Keratinocyte (primary cell): ENCODE results near the gene SPDYE4.

ENCODE experiments used
- EZH2 ChIP-seq: IDR thresholded peaks from one replicate; pipeline ENCODE4 v1.6.1; 2012; ENCODE audit warnings: inconsistent platforms, mild to moderate bottlenecking, low read length, moderate library complexity
- TF ChIP-seq, protein P1 (sequence below), 3 experiments: IDR thresholded peaks in 1 of 3; conservative IDR thresholded peaks in 1 of 3; optimal IDR thresholded peaks in 1 of 3; 2 replicates in 2 of 3; 3 replicates in 1 of 3; pipeline versions ENCODE3 to v1.5.1; 2011; ENCODE audit warnings: low read length in 3 of 3, mild to moderate bottlenecking in 3 of 3, moderate library complexity in 2 of 3, control low read depth in 1 of 3, inconsistent platforms in 1 of 3; ENCODE audit not compliant: insufficient read depth in 2 of 3; ENCODE audit errors: extremely low read depth in 1 of 3

DNA sequence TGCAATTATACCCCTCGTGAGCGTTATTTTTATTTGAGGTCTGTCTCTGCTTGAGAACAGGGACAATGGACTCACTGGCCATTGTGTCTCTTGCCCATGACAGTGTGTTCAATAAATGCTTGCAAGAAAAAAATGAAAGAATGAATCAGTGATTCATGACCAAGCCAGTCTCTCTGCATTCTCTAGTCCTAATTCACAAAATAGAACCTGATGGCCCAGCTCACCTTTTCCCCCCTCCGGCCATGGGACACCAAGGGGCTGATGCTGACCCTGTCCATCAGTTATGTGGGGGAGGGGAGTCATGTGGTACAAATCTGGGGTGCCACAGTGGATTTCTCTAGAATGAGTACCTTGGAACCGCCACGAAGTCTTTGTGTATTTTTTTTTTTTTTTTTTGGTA, 51.9 kb downstream of the SPDYE4 start:
- TF ChIP-seq, protein P1, sequence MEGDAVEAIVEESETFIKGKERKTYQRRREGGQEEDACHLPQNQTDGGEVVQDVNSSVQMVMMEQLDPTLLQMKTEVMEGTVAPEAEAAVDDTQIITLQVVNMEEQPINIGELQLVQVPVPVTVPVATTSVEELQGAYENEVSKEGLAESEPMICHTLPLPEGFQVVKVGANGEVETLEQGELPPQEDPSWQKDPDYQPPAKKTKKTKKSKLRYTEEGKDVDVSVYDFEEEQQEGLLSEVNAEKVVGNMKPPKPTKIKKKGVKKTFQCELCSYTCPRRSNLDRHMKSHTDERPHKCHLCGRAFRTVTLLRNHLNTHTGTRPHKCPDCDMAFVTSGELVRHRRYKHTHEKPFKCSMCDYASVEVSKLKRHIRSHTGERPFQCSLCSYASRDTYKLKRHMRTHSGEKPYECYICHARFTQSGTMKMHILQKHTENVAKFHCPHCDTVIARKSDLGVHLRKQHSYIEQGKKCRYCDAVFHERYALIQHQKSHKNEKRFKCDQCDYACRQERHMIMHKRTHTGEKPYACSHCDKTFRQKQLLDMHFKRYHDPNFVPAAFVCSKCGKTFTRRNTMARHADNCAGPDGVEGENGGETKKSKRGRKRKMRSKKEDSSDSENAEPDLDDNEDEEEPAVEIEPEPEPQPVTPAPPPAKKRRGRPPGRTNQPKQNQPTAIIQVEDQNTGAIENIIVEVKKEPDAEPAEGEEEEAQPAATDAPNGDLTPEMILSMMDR (optimal IDR thresholded peaks at IDR 0.05 in 1 of 3, IDR thresholded peaks at IDR 0.05 in 1 of 3, conservative IDR thresholded peaks at IDR 0.05 in 1 of 3; ENCODE audit: extremely low read depth in 1 of 3, insufficient read depth in 2 of 3, low read length in 3 of 3), result no peak
- no peak for TF ChIP-seq EZH2
